Lower lobe of right lung (tissue), 2 donors: ENCODE results near the gene GM2A. TPM values are rescaled to one million over a fixed set of nuclear protein-coding genes. Genes with fewer than 3 reads are reported as not detected.

Experiments
- ATAC-seq, 2 donors: fragments of 200-7000 bp; cut with Tn5 transposase; one replicate each; pipeline ENCODE4 v1.9.1; 2020 to 2022; ENCODE audit warnings: mild to moderate bottlenecking in 2 of 2, moderate library complexity in 2 of 2
- DNase-seq: peaks from one replicate; pipeline ENCODE4 v3.0.0-alpha.2; 2020
- H3K27ac ChIP-seq: fragments of 200-600 bp; one replicate; pipeline ENCODE4 v1.8.0; 2022
- H3K27me3 ChIP-seq: fragments of 200-600 bp; one replicate; pipeline ENCODE4 v1.8.0; 2022; ENCODE audit warnings: low read depth
- H3K36me3 ChIP-seq: fragments of 200-600 bp; one replicate; pipeline ENCODE4 v1.8.0; 2022; ENCODE audit warnings: mild to moderate bottlenecking
- H3K4me1 ChIP-seq: fragments of 200-600 bp; one replicate; pipeline ENCODE4 v1.8.0; 2022
- H3K4me3 ChIP-seq: fragments of 200-600 bp; one replicate; pipeline ENCODE4 v1.8.0; 2022; ENCODE audit warnings: mild to moderate bottlenecking
- H3K9me3 ChIP-seq: fragments of 200-600 bp; one replicate; pipeline ENCODE4 v1.8.0; 2022
- CTCF ChIP-seq: fragments of 200-600 bp; IDR thresholded peaks from one replicate; pipeline ENCODE4 v1.8.0; 2022; ENCODE audit warnings: antibody characterized with exemption, mild to moderate bottlenecking
- intact Hi-C: fragments of 100-400 bp; cut with DNase I; formaldehyde crosslinking; loops from one replicate; pipeline ENCODE4 v1.11.0; 2022
- total RNA-seq: library from RNA; stranded (reverse); fragmentation: NEBNext Ultra II Directional; extraction: Animal tissue kit (Norgen Biotek cat#: 25700); gene quantifications from one replicate; pipeline ENCODE4 v1.2.1, GENCODE V29; 2021
- donor health status: DM: no; HTN: yes; CAD: no; lungs with severe emphysema.

GM2A gene
- total RNA-seq, 1 donor from 2014 or later, result 129 TPM

DNA sequence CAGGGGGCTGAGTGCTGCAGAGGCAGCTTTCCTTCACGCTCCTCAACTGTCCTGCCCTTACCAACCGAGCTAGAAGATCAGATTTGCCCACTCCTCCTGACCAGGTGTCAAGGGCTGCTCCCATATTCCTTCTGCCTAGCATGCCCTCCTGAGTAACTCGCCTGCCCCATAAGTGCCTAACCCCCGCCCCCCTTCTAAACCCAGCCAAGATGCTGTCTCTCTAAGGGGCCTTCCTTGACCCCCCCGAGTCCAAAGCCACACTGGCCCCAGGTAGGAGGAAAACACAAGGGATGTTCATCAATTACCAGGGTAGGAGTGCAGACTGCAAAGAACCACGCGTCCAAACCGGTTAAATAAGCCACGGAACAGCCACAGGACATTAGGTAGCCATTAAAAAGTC is 33.8 kb upstream of the GM2A start:
- H3K9me3 ChIP-seq, result no peaks in the 10 kb centered on the region
- intact Hi-C loops, result no loop called here
- H3K36me3 ChIP-seq, result peaks cover 6% of the 10 kb centered on the region
- no peak for TF ChIP-seq CTCF
- ATAC-seq (no peak), DNase-seq (no peak)
- H3K27me3 ChIP-seq, result no peaks in the 10 kb centered on the region
- no peak overlapping the region for H3K4me3 ChIP-seq
- no peak overlapping the region for H3K27ac ChIP-seq
- H3K4me1 ChIP-seq, result peaks cover 63% of the 10 kb centered on the region

DNA sequence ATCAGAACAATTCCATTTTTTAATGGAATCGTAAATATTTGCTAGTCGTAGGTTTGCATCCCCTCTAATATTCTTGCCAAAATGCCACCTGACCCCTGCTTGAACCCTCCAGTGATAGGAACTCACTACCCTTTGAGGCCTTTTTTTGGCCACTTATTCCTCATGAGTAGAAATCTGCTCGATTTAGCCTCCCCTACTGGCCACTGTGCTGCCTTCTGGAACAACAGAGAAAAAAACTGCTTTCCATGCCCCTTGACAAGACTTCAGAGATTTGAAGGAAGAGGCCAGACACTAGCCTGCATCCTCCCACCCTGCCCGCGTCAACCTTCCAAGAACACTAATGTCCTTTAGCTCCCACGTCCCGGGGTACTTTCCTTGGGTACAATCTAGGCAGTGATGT is 33.2 kb upstream of the GM2A start:
- H3K36me3 ChIP-seq, result peaks cover 4% of the 10 kb centered on the region
- ATAC-seq (no peak), DNase-seq (no peak)
- no peak overlapping the region for H3K27ac ChIP-seq
- peaks cover 63% of the 10 kb centered on the region for H3K4me1 ChIP-seq
- no peaks in the 10 kb centered on the region for H3K9me3 ChIP-seq
- TF ChIP-seq CTCF, result no peak
- H3K27me3 ChIP-seq, result no peaks in the 10 kb centered on the region
- intact Hi-C loops, result no loop called here
- H3K4me3 ChIP-seq, result no peak overlapping the region

DNA sequence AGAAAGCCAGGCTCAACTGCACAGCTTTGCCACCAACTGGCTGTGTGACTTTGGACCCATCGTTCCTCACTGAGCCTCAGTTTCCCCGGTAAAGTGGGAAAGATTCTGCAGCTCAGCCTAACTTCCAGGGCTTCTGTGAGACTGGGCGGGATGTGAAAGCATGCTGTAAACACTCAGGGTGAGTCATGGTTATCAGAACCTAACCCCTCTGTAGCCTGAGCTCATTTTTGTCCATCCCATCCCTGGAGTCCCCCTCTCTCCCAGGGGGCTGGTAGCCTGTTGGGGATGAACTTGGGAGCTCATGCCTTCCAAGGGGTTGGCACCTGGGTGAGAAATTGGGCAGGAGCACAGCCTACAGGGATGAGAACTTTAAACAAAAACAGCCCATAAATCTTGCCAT is 31.4 kb upstream of the GM2A start:
- no peak for ATAC-seq

DNA sequence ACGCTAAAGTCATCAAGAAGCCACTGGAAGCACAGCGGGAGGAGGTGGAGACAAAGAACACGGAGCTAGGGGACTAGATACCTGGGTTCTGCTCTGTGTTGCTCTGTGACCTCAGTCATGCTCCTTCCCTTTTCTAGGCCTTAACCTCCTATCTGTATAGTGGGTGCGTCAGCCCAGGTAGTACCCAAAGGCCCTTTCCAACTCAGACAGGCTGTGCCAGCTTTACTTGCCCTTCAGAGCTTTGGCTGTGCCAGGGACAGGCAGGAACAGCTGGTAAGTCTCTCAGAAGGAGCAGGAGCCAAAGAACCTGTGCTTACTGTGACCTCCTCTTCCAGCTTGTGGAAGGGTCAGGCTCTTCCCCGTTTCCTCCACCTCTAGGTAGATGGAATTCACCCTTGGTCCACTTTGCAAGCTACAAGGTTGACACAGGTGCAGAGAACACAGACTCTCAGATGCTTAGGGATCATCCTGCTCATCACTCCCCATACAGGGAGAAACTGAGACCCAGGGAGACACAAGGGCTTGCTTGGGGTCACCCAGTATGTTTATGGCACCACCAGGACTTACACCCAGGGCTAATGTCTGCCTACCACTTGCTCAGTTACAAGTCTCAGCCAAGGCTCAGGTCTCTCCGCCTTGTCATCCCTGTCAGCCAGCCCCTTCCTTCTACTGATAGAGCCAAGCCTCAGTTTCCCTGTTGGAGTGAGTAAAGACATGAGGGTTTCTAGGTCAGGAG is 30.8 kb upstream of the GM2A start:
- TF ChIP-seq CTCF, result no peak
- Histone ChIP-seq H3K4me3 (peak overlapping the region; percentile 86), H3K9me3 (no peaks in the 10 kb centered on the region), H3K36me3 (no peaks in the 10 kb centered on the region), H3K27me3 (no peaks in the 10 kb centered on the region), H3K27ac (peak overlapping the region; percentile 94), H3K4me1 (peaks cover 55% of the 10 kb centered on the region)
- ATAC-seq (no peak), DNase-seq (no peak)
- intact Hi-C loops, result no loop called here

More for the DNA sequence above, 31.4 kb upstream of the GM2A start:
- Histone ChIP-seq H3K36me3 (no peaks in the 10 kb centered on the region), H3K27ac (peak overlapping the region; percentile 94), H3K27me3 (no peaks in the 10 kb centered on the region), H3K4me3 (peak overlapping the region; percentile 86), H3K9me3 (no peaks in the 10 kb centered on the region), H3K4me1 (peaks cover 55% of the 10 kb centered on the region)
- no peak for TF ChIP-seq CTCF
- DNase-seq, result no peak
- intact Hi-C loops, result no loop called here

DNA sequence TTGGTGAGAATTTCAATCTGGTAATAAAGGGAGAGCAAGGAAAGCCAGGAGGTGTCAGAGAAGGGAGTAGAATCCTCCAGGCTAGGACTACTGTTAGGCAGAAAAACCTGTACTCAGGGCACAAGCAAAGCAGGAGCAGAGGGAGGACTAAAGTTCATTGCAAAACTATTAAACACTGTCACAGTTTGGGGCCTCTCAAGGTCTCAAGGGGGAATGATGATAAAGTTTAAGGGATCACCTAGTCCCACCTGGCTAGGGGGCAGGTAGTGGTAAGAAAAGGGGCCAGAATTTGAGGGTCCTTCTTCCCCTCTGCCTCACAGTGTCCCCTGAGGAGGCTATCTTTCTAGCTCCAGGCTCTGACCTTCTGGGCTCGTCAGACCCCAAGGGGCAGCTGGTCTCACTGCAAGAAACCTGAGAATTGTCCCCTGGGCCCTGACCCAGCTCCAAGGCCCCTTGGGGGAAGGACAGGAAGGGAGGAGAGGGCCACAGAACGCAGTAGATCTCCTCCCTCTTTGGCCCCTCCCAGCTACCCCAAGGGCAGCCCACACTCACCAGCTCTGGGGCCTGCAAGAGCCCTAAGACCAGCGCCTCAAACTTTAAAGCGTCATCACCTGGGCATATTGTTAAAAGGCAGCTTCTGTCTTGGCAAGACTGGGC is 30.1 kb upstream of the GM2A start:
- intact Hi-C loops, result no loop called here
- no peak for TF ChIP-seq CTCF
- Histone ChIP-seq H3K36me3 (no peaks in the 10 kb centered on the region), H3K27ac (peak overlapping the region; percentile 94), H3K9me3 (no peaks in the 10 kb centered on the region), H3K4me1 (peaks cover 55% of the 10 kb centered on the region), H3K27me3 (no peaks in the 10 kb centered on the region), H3K4me3 (peak overlapping the region; percentile 86)
- peak; percentile 86 to 88 for ATAC-seq
- peak; percentile 74 for DNase-seq
